Neutrophil (primary cell): ENCODE measurements around the gene AMHR2.
A peak's percentile ranks its signal among the peaks of the same experiment; 100 is the strongest.

Experiments used
- H3K27ac ChIP-seq: fragments of 200-600 bp; sonication (generic); 2 replicates; pipeline ENCODE4 v1.5.1; 2016; ENCODE audit warnings: mild to moderate bottlenecking, moderate library complexity
- H3K27me3 ChIP-seq: fragments of 200-600 bp; sonication (generic); 2 replicates; pipeline ENCODE4 v1.6.0; 2016; ENCODE audit warnings: mild to moderate bottlenecking
- H3K36me3 ChIP-seq: fragments of 200-600 bp; sonication (generic); 2 replicates; pipeline ENCODE4 v1.5.1; 2017
- H3K4me1 ChIP-seq, 2 experiments: fragments of 200-600 bp in 1 of 2; sonication (generic) in 1 of 2; 1 replicate in 1 of 2; 2 replicates in 1 of 2; pipeline versions ENCODE4 v1.5.1 to v1.6.1; 2013 to 2016; ENCODE audit warnings: low read depth in 1 of 2, low read length in 1 of 2, mild to moderate bottlenecking in 1 of 2, moderate library complexity in 1 of 2; ENCODE audit not compliant: control insufficient read depth in 1 of 2, insufficient read depth in 1 of 2
- H3K4me3 ChIP-seq, 2 experiments: fragments of 200-600 bp in 1 of 2; sonication (generic) in 1 of 2; 1 replicate in 1 of 2; 2 replicates in 1 of 2; pipeline ENCODE4 v1.5.1; 2013 to 2016; ENCODE audit warnings: low read depth in 1 of 2, low read length in 1 of 2, mild to moderate bottlenecking in 1 of 2, moderate library complexity in 1 of 2
- H3K9me3 ChIP-seq: fragments of 200-600 bp; sonication (generic); 2 replicates; pipeline ENCODE4 v1.5.1; 2016
- CTCF ChIP-seq: fragments of 200-600 bp; sonication (generic); IDR thresholded peaks from 2 replicates; pipeline ENCODE4 v1.5.1; 2016; ENCODE audit warnings: antibody characterized with exemption

The AMHR2 gene

DNA sequence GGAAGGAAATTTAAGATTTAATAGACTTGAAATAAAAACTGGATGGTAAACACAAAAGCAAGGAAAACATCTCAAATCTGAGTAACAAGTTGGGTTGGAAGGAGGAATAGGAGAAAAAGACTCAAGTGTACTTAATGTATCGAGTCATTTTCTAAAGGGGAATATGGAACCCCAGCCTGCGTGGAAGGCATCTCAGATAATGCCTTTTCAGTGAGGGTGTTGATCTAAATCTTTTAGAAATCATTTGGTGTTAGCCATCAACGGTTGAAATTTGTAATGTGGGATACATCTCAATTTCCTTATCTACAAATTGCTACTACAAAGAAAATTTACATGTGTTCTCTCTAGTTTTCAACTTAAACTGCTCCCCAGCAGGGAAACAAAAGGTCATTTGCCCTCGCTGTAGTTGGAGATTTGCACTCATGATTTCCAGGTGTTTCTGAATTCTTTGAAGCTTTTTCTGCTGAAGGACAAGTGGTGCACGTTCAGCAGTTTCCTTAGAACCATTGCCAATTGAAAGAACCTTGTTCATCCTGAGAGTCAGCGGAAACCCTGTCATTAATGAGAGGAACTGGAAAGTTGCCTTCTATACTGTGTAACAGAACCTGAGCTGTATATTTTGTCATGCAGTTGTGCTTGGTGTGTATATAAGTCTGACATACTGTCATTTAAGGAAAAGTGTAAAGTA is 30.4 kb downstream of the AMHR2 start:
- Histone ChIP-seq H3K4me3 (no peak overlapping the region), H3K4me1 (peaks cover 20 to 21% of the 10 kb centered on the region in 2 experiments), H3K27ac (peak overlapping the region; percentile 96), H3K9me3 (no peaks in the 10 kb centered on the region), H3K27me3 (no peaks in the 10 kb centered on the region), H3K36me3 (peaks cover 54% of the 10 kb centered on the region)
- no peak for TF ChIP-seq CTCF

- no peaks in the 10 kb centered on the region for H3K27me3 ChIP-seq
- no peak overlapping the region for H3K4me3 ChIP-seq
- no peaks in the 10 kb centered on the region for H3K9me3 ChIP-seq
- peaks cover 20 to 21% of the 10 kb centered on the region in 2 experiments for H3K4me1 ChIP-seq
- TF ChIP-seq CTCF = no peak
- H3K27ac ChIP-seq = no peak overlapping the region
- peaks cover 57% of the 10 kb centered on the region for H3K36me3 ChIP-seq
These were observed 31.1 kb downstream of the AMHR2 start for GRCh38 chr12:53454707-53455106.

DNA sequence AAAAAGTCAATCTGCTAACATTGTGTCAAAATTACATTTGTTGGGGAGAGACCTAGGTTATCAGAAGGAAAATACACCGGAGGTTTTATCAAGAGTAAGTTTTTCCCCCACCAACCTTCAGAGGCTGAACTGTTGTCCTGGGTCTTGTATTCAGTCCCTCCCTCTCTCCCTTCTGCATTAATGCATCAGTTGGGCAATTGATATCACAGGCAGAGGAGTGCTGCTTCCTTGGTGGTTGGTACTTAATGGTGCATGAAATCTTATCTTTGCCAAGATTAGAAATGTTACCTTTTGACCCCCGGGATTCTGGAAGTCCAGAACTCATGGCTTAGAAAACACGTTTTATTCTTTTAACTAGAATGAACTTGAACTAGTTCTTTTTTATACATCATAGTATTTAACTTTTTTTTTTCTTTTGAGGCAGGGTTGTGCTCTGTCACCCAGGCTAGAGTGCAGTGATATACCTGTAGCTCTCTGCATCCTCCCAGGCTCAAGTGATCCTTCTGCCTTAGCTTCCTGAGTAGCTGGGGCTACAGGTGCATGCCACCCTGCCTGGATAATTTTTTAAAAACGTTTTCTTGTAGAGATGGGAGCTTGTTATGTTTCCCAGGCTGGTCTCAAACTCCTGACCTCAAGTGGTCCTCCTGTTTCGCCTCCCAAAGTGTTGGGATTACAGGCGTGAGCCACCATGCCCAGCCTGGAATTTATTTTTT is 33.2 kb downstream of the AMHR2 start:
- H3K27ac ChIP-seq = no peak overlapping the region
- no peak for TF ChIP-seq CTCF
- H3K4me3 ChIP-seq = no peak overlapping the region
- H3K36me3 ChIP-seq = peaks cover 78% of the 10 kb centered on the region
- no peaks in the 10 kb centered on the region for H3K9me3 ChIP-seq
- H3K4me1 ChIP-seq = peaks cover 15 to 17% of the 10 kb centered on the region in 2 experiments
- no peaks in the 10 kb centered on the region for H3K27me3 ChIP-seq

- no peak for TF ChIP-seq CTCF
- Histone ChIP-seq H3K4me3 (no peak overlapping the region), H3K4me1 (peaks cover under 1 to 3% of the 10 kb centered on the region in 2 experiments), H3K9me3 (no peaks in the 10 kb centered on the region), H3K27ac (no peak overlapping the region), H3K27me3 (no peaks in the 10 kb centered on the region), H3K36me3 (peaks cover 100% of the 10 kb centered on the region)
These were observed 35.4 kb downstream of the AMHR2 start for GRCh38 chr12:53459097-53459496.

DNA sequence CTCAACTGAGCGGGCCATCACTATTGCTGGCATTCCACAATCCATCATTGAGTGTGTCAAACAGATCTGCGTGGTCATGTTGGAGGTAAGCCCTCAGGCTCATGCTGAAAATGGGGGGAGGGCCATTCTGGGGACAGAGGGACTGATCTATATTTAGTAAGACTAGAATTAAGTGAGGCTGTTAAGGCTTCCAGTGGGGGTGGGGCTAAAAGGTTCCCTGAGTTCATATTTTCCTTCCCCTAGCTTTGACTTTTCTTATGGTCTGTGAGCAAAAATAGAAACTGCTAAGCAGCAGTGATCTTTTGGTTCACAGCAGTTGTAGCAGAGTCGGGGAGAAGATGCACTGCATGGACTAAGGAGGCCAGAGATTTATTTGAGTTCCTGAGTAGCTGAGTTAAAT is 37.4 kb downstream of the AMHR2 start:
- Histone ChIP-seq H3K27me3 (no peaks in the 10 kb centered on the region), H3K9me3 (no peaks in the 10 kb centered on the region), H3K4me1 (no peaks in the 10 kb centered on the region), H3K36me3 (peaks cover 100% of the 10 kb centered on the region), H3K4me3 (no peak overlapping the region), H3K27ac (no peak overlapping the region)
- TF ChIP-seq CTCF = no peak
